Measurements from ENCODE around the gene AKAP5. TPM values are rescaled to one million over a fixed set of nuclear protein-coding genes. Genes with fewer than 3 reads are reported as not detected.

Gene AKAP5
- total and polyA plus RNA-seq, 2 donors from 2014 or later: 0.71 to 5.1 TPM

- Histone ChIP-seq H3K9me3 (ENCODE audit: control insufficient read depth in 2 of 3, insufficient read depth in 1 of 3, low read length in 3 of 3) (no peaks in the 10 kb centered on the region), H3K36me3 (ENCODE audit: control insufficient read depth in 2 of 3, insufficient read depth in 3 of 3, low read length in 3 of 3) (no peaks in the 10 kb centered on the region), H3K27me3 (ENCODE audit: control insufficient read depth, insufficient read depth, low read length) (no peaks in the 10 kb centered on the region), H3K27ac (ENCODE audit: low read depth in 2 of 2, low read length in 2 of 2) (no peak overlapping the region), H3K4me1 (ENCODE audit: control insufficient read depth in 2 of 3, insufficient read depth in 2 of 3, low read depth in 1 of 3, low read length in 3 of 3) (peaks cover 0 to 12% (median 9%) of the 10 kb centered on the region in 3 donors), H3K9ac (ENCODE audit: low read length in 3 of 3) (no peak overlapping the region), H3K4me3 (ENCODE audit: low read length in 3 of 3) (no peak overlapping the region)
- intact Hi-C loops (cut with DNase I): no loop called here
- DNase-seq (no peak), FAIRE-seq (no peak)
- no peak for TF ChIP-seq CTCF (IDR thresholded peaks at IDR 0.05; ENCODE audit: borderline replicate concordance, extremely low read depth, insufficient read depth)
Measured at GRCh38 chr14:64507376-64508156, 42.3 kb downstream of the AKAP5 start.

- H3K27ac ChIP-seq (ENCODE audit: low read depth in 2 of 2, low read length in 2 of 2): no peak overlapping the region
- no peaks in the 10 kb centered on the region for H3K9me3 ChIP-seq (ENCODE audit: control insufficient read depth in 2 of 3, insufficient read depth in 1 of 3, low read length in 3 of 3)
- intact Hi-C loops (cut with DNase I): no loop called here
- DNase-seq (no peak), FAIRE-seq (no peak)
- H3K4me1 ChIP-seq (ENCODE audit: control insufficient read depth in 2 of 3, insufficient read depth in 2 of 3, low read depth in 1 of 3, low read length in 3 of 3): peaks cover 0 to 10% (median 5%) of the 10 kb centered on the region in 3 donors
- TF ChIP-seq CTCF (IDR thresholded peaks at IDR 0.05; ENCODE audit: borderline replicate concordance, extremely low read depth, insufficient read depth): no peak
- no peak overlapping the region for H3K9ac ChIP-seq (ENCODE audit: low read length in 3 of 3)
- no peak overlapping the region for H3K4me3 ChIP-seq (ENCODE audit: low read length in 3 of 3)
- H3K27me3 ChIP-seq (ENCODE audit: control insufficient read depth, insufficient read depth, low read length): no peaks in the 10 kb centered on the region
- H3K36me3 ChIP-seq (ENCODE audit: control insufficient read depth in 2 of 3, insufficient read depth in 3 of 3, low read length in 3 of 3): no peaks in the 10 kb centered on the region
Measured at GRCh38 chr14:64508215-64508776, 43.0 kb downstream of the AKAP5 start.

- H3K27ac ChIP-seq (ENCODE audit: low read depth in 2 of 2, low read length in 2 of 2): no peak overlapping the region
- DNase-seq (no peak), FAIRE-seq (no peak)
- H3K36me3 ChIP-seq (ENCODE audit: control insufficient read depth in 2 of 3, insufficient read depth in 3 of 3, low read length in 3 of 3): no peaks in the 10 kb centered on the region
- H3K4me1 ChIP-seq (ENCODE audit: control insufficient read depth in 2 of 3, insufficient read depth in 2 of 3, low read depth in 1 of 3, low read length in 3 of 3): peaks cover 0 to 10% (median 5%) of the 10 kb centered on the region in 3 donors
- intact Hi-C loops (cut with DNase I): no loop called here
- no peaks in the 10 kb centered on the region for H3K9me3 ChIP-seq (ENCODE audit: control insufficient read depth in 2 of 3, insufficient read depth in 1 of 3, low read length in 3 of 3)
- no peak overlapping the region for H3K9ac ChIP-seq (ENCODE audit: low read length in 3 of 3)
- H3K27me3 ChIP-seq (ENCODE audit: control insufficient read depth, insufficient read depth, low read length): no peaks in the 10 kb centered on the region
- TF ChIP-seq CTCF (IDR thresholded peaks at IDR 0.05; ENCODE audit: borderline replicate concordance, extremely low read depth, insufficient read depth): no peak
- no peak overlapping the region for H3K4me3 ChIP-seq (ENCODE audit: low read length in 3 of 3)
Measured at GRCh38 chr14:64509036-64509435, 43.7 kb downstream of the AKAP5 start.
